MM.1S (cell line): ENCODE data around the gene CYP19A1.

Experiments
- EZH2phosphoT487 ChIP-seq: fragments of 300-600 bp; sonication (generic); IDR thresholded peaks from 2 replicates; pipeline ENCODE4 v1.6.1; 2018; ENCODE audit warnings: antibody characterized with exemption, low read length
- TF ChIP-seq, protein P1 (sequence below): fragments of 300-600 bp; sonication (generic); IDR thresholded peaks from 2 replicates; pipeline ENCODE4 v1.5.1; 2016; ENCODE audit warnings: antibody characterized with exemption, low read length, mixed read lengths

GRCh38 chr15:51212239-51212638 is 126.2 kb downstream of the CYP19A1 start:
- TF ChIP-seq, protein P1, sequence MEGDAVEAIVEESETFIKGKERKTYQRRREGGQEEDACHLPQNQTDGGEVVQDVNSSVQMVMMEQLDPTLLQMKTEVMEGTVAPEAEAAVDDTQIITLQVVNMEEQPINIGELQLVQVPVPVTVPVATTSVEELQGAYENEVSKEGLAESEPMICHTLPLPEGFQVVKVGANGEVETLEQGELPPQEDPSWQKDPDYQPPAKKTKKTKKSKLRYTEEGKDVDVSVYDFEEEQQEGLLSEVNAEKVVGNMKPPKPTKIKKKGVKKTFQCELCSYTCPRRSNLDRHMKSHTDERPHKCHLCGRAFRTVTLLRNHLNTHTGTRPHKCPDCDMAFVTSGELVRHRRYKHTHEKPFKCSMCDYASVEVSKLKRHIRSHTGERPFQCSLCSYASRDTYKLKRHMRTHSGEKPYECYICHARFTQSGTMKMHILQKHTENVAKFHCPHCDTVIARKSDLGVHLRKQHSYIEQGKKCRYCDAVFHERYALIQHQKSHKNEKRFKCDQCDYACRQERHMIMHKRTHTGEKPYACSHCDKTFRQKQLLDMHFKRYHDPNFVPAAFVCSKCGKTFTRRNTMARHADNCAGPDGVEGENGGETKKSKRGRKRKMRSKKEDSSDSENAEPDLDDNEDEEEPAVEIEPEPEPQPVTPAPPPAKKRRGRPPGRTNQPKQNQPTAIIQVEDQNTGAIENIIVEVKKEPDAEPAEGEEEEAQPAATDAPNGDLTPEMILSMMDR, result no peak
- TF ChIP-seq EZH2phosphoT487, result no peak
